ENCODE data around the gene GALNT15. TPM values are rescaled to one million over a fixed set of nuclear protein-coding genes. Genes with fewer than 3 reads are reported as not detected.

Gene GALNT15
- total RNA-seq, 1 donor from 2014 or later = 15.5 TPM

DNA sequence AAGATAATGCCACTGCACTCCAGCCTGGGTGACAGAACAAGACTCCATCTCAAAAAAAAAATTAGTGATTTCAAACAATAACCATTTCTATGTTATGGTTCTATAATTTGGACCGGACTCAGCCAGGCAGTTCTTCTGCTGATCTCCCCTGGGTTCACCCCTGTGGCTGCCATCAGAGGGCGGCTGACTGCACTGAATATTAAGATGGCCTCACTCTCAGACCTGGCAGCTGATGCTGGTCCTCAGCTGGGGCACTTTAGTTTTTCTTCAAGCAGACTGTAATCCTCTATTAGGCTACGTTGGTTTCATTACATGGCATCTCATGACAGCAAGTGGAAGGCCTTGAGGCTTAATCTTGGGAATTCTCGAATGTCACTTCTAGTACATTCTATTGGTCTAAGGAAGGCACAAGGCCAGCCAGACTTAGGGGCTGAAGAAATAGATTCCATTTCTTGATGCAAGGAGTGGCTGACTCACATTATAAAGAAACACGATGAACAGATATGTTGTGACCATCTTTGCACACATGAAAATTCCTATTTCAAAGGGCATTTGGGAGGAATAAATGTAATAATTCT, 12.8 kb downstream of the GALNT15 start:
- no peak for DNase-seq (ENCODE audit: low spot score)

DNA sequence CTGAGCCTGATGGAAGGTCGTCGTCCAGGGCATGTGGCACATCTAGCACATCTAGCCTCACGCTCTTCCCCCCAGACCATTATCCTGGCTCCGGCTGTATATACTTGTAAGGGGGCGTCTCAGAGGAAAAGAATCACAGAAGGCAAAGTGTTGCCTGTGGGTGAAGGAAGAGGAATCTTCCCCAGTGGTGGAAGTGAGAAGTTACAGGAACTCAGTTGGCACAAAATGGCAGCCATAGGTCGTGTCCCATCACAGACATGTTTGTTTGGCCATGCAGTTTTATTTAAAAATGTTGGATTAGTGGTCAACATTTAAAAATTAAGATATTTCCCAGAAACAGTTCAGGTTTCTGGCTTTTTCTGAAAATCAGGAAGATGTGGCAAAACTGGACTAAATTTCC, 13.6 kb downstream of the GALNT15 start:
- DNase-seq (ENCODE audit: low spot score) = no peak

DNA sequence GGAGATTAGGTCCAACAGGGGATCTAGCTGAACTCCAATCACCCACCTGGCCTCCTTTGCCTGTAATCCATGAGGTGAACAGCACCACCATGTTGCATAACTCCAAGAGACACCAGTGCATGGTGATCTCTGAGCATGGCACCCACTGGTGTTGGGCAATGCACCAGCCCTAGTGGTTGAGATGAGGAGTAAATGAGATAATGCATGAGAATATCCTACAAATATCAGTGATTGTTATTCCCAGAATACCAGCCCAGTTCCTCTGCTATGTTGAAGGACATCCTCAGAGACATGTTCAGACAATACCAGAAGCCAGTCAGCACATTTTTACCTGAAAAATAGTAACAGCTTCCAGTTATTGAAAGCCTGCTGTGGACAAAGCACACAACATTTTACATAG, 14.7 kb downstream of the GALNT15 start:
- no peak for DNase-seq (ENCODE audit: low spot score)

DNA sequence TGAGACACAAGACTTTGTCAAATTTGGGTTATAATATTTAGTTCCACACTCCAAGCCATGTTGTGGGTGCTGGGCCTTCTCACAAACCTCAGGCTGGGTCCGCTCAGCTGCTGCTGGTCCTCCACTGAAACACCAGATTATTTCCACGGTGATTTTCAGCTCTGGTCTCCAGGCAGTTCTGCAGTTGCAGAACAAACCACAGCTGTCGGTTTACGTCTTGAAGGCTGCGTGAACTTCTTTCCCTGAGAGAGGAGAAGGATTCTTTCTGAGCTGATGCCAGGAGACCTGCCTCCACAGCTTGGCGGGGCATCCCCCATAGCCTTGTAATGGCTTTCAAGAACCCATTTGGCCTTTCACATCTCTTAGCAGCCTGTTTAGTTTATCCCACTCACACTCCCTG, 16.2 kb downstream of the GALNT15 start:
- no peak for DNase-seq (ENCODE audit: low spot score)

DNA sequence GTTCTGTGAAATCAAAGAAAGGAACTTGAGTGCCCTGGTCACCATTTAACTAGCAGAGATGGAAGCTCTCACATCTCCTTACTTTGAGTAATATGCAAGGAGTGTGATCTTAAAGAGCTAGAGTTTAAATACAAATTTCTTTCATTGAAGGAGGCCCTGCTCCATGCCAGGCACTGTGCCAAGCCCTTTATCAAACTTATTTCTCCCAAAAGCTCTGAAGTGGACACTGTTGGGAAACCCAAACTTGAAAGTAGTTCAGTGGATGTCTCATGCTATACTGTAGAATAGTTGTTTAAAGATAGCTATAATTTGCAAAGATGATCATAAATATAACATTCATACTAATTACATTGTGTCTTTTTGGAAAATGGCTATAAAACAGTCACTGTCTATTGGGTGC, 17.1 kb downstream of the GALNT15 start:
- DNase-seq (ENCODE audit: low spot score) = no peak

DNA sequence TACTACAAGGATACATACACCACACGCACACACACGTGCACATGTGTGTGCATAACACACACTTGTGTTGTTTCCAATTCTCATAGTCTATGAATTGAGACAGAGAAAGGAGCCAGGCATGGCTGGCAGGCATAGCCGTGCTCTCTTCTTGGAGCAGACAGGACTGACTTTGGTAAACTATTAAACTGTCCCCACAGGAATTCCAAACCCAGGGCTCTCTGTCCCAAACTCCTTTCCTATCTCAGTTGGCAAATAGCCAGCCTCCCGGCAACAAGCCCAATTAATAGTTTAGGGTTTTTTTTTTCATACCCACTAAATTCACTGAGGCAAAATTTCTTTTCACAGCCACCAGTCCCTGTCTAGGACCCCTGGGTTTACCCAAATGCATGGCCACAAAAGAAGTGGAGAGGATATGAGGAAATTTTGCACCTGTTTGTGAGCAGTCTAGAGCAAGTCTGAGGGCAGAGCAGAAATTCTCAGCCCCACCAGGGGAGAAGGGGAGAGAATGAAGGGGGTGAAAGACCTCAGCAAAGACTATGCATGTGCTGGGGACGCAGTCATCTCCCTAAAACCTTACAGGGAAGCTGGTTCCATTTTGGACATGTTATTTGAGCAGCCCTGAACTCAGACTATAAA, 17.8 kb downstream of the GALNT15 start:
- DNase-seq (ENCODE audit: low spot score) = no peak

DNA sequence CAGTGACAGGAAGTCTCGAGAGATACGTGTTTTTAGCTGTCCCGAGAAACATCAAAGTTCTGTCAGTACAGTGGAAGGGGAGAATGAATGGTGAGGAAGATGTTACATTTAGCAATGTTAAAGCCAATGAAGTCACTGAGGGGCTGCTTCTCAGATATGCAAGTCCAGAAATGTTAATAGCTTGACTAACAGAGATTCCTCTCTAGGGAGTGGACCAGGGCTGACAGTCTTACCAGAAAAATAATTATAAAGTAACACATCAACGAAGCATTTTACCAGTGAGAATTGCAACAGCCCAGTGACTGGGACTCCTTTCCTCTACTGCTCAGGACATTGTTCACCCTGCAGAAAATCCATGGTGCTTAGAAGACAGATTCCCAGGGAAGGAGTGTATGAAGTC, 23.9 kb downstream of the GALNT15 start:
- DNase-seq (ENCODE audit: low spot score) = no peak

DNA sequence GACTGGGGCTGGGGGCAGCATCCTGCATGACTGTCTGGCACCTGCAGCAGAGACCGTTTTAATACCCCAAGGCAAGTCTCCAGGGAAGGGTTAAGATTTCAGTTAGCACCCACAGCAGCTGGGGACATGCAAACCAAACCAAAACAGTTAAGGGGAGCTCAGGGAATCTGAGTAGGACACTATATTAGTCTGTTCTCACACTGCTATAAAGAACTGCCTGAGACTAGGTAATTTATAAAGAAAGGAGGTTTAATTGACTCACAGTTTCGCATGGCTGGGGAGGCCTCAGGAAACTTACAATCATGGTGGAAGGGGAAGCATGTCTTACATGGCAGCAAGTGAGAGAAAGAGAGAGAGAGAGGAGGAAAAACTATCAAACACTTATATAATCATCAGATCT, 25.3 kb downstream of the GALNT15 start:
- no peak for DNase-seq (ENCODE audit: low spot score)

DNA sequence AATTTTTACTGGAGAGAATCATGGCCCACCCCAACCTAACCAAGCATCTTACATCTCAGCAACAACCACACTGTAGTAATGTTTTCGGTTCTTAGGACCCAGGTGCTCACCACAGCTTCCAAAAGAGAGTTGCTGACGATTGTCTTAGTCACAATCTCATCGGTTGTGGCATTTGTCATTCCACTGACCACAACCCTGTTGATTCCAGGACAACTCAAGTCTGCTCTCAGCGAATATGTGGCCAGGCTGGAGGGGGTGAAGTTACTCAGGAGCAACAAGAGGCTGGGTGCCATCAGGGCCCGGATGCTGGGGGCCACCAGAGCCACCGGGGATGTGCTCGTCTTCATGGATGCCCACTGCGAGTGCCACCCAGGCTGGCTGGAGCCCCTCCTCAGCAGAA, 25.9 kb downstream of the GALNT15 start:
- no peak for DNase-seq (ENCODE audit: low spot score)

DNA sequence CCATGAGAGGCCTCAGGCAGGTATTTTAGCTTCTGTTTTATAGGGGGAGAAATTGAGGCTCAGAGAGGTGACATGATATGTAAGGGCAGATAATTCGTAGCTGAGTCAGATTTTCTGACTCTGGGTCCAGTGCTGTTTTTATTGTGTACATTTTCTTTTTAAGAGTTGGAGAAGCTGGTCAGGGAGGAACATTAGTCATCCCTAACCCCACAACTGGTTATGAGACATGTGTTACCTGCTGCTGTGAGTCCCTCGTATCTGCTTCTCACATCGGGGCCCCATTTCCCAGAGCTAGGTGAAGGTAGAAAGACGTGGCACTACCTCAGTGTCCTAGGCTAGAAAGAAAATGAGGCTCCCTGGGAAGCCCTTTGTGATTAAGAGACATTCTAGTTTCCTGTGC, 28.6 kb downstream of the GALNT15 start:
- no peak for DNase-seq (ENCODE audit: low spot score)

DNA sequence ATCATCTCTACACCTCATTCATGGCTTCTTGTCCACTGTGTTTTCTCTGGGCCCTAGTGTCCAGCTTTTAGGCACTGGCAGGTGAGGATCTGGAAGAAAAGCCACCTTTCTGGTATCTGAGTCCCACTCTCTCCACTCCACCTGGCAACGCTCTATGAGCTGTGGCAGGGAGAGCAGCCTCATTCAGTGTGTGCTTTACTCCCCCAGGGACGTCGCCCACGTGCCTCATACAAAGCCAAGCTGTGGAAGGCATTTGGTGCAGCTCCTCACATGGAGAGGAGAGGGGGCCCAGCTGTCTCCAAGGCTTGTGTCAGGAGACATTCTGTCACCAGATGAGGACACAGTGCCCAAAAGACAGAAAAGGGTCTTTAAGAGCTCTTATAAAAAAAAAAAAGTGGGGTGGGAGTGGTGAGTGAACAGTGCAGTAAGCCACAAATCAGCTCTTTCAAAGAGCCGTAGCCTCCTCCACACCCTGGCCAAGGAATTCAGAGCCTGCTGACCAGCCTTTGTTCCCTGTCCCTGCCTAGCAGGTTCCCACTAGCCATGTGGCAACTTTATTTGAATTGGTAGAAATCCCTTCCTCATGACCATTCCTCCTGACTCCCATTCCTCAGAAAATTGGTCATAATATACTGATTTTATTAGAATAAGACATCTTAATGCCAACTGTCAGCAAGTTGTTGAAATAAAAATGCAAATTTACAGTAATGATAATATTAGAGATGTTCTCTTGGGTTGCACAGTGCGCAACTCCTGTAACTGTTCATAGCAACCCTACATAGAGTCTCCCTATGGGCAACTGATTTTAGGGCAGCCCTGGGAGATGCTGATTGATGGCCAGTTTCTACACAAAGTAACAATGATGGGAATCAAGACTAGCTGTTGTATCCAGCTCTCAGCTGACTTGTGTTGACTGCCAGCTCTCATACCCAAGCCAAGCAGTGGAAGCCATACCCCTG, 29.5 kb downstream of the GALNT15 start:
- DNase-seq (ENCODE audit: low spot score) = no peak

DNA sequence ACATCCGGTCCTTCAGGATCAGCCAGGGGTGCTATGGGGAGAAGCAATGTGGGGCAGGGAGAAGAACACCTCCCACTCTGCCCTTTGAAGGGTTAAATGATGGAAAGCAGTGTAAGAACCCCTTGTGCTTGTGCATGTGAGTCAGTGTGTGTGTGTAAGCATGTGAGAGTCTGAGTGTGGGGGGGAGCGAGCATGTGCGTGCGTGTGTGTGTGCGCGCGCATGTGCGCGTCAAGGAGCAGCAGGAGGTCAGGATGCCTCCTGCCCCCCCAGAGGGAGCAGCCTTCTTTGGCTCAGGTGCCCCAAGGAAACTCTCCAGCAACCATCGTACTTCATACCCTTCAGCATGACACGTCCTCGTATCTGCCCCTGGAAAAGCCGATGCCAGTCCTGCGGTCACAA, 30.3 kb downstream of the GALNT15 start:
- DNase-seq (ENCODE audit: low spot score) = no peak

DNA sequence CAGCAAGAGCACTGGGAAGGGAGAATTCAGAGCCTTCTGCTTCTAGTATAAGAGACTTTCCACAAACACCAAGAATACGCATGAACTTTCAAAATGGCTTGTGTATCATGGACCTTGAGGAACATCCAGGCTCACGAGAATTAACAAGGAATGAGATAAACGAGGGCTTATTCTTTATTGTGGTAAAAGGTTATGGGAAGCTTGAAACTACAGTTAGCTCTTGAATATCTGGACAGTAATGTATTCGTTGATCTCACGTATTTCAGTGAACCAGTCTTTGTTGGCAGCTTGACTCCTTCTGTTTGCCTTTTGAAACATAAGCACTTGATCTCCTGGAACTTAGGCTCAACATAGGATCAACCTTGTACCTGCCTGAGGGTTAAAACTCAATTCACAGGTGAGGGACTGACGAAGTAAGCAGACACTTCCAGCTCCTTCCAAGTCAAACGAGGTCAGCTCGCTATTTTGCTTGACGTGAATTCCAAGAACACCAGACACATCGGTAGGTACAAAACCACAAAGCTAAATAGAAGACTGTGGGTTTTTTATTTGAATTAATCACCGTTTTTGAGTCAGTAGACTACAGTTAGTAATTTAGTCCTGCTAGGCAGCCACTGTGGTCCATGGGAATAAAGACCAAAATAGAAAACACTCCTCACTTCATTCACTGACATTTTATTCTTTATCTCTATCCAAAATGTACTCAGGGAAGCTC, 30.8 kb downstream of the GALNT15 start:
- no peak for DNase-seq (ENCODE audit: low spot score)

DNA sequence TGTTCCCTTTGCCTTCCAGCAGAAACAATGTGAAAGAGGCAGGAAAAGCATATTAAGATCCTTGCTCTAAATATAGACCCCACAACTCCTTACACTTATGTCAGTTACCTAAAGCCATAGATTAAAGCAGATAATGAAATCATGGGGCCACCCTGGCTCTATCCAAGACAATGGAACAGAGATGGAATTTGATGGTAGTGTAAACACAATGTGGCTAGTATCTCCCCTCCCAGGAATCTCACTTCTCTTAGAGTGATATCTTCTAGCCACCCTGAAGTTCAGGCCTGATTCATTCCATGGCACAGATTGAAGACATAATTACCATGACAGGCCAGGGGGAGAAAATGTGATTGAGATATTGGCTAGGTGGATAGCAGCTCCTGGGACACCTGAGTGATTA, 32.6 kb downstream of the GALNT15 start:
- DNase-seq (ENCODE audit: low spot score) = no peak

DNA sequence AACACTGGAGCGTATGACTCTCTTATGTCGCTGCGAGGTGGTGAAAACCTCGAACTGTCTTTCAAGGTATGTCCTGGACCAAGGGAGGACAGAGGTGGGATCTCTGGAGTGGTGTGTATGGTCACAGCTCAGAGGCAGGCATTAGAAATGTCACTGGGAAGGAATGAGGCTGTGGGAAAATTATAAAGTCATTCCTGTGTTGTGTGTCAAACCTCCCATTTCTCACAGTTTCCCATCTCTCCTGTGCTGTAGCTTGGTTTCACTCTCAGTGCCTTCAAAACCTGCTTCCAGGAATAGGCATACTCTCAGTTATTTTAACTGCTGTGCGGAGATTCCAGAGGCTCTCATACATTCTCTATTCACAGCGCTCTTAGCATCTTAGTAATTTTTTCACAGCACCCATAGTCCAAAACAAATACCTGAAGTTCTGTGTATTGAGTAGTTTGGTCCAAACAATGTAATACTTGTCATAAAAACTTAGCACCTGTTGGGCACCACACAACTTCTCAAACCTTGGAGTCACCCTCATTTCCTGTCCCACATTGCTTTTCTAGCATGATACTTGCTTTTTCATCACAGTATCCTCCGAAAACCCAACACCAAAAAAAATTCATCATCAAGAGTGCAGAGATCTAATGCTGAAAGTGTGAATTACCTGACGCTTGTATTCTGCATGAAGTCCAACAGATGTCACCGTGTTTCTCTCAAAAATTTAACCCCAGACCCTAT, 36.9 kb downstream of the GALNT15 start:
- no peak for DNase-seq (ENCODE audit: low spot score)

DNA sequence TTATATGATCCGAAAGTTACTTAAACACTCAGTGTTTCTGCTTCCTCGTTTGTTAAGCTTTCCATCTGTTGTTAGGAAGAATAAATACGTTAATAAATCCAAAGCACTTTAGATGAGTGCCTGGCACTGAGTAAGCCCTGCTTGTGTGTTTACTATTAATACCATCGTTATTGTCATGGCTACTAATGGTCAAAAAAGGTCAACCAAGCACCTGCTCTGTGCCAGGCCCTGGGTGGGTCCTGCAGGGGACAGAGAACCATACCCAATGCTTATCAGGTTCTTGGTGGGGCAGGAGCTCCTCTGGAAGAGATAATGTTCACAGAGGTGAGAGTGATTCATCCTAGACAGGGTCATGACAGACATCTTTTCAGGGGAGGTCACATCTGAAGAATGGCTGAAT, 39.9 kb downstream of the GALNT15 start:
- DNase-seq (ENCODE audit: low spot score) = no peak

DNA sequence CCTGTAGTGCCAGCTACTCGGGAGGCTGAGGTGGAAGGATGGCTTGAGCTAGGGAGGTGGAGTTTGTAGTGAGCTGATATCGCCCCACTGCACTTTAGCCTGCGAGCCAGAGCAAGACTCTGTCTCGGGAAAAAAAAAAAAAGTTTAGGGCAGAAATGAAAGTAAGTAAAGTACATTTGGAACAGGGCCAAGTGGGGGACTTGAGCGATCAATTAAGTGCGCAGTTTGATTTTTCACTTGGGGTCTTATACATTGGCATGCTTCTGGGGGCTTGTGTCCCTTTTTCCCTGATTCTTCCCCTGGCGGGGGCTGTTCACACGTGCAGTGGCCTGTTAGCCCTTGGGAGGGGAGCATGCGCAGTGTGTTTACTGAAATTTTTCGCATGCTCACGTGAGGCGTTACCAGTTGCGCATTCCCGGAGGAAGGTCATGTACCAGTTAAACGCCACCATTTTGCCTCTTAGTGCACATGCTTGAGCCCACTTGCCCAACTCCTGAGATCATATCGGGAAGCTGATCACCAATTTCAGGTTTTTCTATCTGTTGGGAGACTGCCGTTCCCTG, 42.0 kb downstream of the GALNT15 start:
- DNase-seq (ENCODE audit: low spot score) = no peak

DNA sequence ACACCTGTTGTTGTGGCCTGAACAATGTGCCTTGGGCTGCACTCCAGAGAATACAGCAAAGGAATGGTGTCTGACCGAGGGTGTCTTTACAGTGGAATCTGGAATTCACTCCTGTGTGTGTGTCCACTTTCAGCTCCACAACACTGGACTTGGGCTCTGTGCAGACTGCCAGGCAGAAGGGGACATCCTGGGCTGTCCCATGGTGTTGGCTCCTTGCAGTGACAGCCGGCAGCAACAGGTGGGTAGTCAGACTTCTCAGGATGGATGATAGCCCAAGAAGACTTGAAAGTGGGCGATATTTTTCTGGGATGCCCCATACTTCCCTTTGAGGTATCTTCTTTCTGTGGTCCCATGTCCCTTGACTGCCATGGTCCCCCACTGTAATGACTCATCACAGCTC, 45.3 kb downstream of the GALNT15 start:
- DNase-seq (ENCODE audit: low spot score) = no peak

DNA sequence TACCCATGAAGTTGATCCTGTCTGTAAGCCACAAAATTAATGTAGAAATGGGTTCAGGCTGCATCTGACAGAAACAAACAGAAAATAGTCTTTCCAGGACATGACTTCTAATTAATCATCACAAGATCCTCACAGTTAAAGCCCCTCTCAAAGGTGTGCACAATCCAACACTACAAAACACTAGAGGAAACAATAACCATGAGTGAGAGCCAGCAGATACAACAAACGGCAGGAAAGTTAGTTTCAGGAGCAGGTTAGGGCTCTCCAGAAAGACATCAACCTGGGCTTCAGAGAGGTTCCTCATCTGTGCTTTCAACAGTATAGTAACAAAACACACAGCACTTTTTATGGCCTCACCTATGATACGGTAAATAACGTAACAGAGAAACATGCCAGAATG, 47.5 kb downstream of the GALNT15 start:
- no peak for DNase-seq (ENCODE audit: low spot score)

DNA sequence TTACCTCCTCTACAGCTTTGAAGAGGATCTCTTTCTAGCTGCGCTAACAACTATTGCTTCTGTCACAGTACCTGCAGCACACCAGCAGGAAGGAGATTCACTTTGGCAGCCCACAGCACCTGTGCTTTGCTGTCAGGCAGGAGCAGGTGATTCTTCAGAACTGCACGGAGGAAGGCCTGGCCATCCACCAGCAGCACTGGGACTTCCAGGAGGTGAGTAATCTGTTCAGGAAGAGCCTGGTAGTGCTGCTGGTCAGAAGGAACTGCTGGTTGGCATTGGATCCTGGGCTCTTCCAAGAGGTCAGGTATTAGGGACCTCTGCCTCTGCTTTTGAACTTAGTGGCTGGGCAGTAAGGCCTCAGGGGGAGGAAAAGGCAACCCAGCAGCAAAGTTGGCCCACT, 48.1 kb downstream of the GALNT15 start:
- DNase-seq (ENCODE audit: low spot score) = no peak

DNA sequence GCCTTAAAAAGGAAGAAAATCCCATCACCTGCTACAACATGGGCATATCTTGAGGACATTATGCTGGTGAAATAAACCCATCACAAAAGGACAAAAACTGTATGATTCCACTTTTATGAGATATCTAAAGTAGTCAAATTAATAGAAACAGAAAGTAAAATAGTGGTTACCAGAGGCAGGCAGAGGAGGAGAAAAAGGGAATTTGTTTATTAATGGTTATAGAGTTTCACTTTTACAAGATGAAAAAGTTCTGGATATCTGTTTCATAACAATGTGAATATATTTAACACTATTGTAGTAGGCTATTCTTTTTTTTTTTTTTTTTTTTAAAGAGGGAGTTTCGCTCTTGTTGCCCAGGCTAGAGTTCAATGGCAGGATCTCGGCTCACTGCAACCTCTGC, 49.8 kb downstream of the GALNT15 start:
- DNase-seq (ENCODE audit: low spot score) = no peak
